Chondrocyte (in vitro differentiated cells): ENCODE results near the gene ACVRL1. TPM values are rescaled to one million over a fixed set of nuclear protein-coding genes. Genes with fewer than 3 reads are reported as not detected.
A peak's percentile ranks its signal among the peaks of the same experiment; 100 is the strongest.

Source experiments
- DNase-seq: peaks from one replicate; pipeline ENCODE4 v3.0.0; 2021; ENCODE audit warnings: mixed read lengths, low spot score
- H3K27ac Mint-ChIP-seq: one replicate; pipeline ENCODE4 v1.8.0; 2021; ENCODE audit warnings: mild to moderate bottlenecking, moderate library complexity, mixed read lengths; ENCODE audit not compliant: unreplicated experiment
- H3K27me3 Mint-ChIP-seq: 2 replicates; pipeline ENCODE4 v1.8.0; 2021; ENCODE audit warnings: low read depth, mixed read lengths
- H3K36me3 Mint-ChIP-seq: 2 replicates; pipeline ENCODE4 v1.8.0; 2021; ENCODE audit warnings: low read depth, mixed read lengths
- H3K4me1 Mint-ChIP-seq: 2 replicates; pipeline ENCODE4 v1.8.0; 2021; ENCODE audit warnings: low read depth, mild to moderate bottlenecking, mixed read lengths
- H3K4me3 Mint-ChIP-seq: one replicate; pipeline ENCODE4 v1.8.0; 2021; ENCODE audit warnings: mild to moderate bottlenecking, moderate library complexity, mixed read lengths; ENCODE audit not compliant: unreplicated experiment
- H3K9me3 Mint-ChIP-seq: 2 replicates; pipeline ENCODE4 v1.8.0; 2021; ENCODE audit warnings: low read depth, mixed read lengths
- total RNA-seq: library from RNA; stranded (reverse); gene quantifications from 3 replicates; pipeline ENCODE4 v1.2.1, GENCODE V29; 2021
- TF ChIP-seq, protein P1 (sequence below): fragments of 200-600 bp; sonication (generic); IDR thresholded peaks from 2 replicates; pipeline ENCODE4 v1.5.0; 2021; ENCODE audit warnings: antibody characterized with exemption, mild to moderate bottlenecking, moderate library complexity

Gene ACVRL1
- total RNA-seq, 1 donor from 2014 or later, result 0.60 TPM

DNA sequence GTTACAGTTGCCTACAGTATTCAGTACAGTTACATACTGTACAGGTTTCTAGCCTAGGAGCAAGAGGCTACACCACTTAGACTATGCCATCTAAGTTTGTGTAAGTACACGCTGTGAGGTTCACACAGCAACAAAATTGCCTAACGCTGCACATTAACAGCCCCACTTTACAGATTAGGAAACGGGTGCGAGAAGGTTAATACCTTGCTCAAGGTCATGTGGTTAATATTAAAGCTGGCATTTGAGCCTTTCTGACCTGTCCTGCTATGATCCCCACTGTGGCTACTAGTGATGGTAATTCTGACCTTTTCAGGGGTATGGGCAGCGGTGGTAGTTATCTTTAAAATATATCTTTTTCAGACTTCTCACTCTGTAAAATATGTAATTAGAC is 65.1 kb downstream of the ACVRL1 start:
- no peak overlapping the region for H3K27ac Mint-ChIP-seq
- peaks cover 15% of the 10 kb centered on the region for H3K36me3 Mint-ChIP-seq
- TF ChIP-seq, protein P1, sequence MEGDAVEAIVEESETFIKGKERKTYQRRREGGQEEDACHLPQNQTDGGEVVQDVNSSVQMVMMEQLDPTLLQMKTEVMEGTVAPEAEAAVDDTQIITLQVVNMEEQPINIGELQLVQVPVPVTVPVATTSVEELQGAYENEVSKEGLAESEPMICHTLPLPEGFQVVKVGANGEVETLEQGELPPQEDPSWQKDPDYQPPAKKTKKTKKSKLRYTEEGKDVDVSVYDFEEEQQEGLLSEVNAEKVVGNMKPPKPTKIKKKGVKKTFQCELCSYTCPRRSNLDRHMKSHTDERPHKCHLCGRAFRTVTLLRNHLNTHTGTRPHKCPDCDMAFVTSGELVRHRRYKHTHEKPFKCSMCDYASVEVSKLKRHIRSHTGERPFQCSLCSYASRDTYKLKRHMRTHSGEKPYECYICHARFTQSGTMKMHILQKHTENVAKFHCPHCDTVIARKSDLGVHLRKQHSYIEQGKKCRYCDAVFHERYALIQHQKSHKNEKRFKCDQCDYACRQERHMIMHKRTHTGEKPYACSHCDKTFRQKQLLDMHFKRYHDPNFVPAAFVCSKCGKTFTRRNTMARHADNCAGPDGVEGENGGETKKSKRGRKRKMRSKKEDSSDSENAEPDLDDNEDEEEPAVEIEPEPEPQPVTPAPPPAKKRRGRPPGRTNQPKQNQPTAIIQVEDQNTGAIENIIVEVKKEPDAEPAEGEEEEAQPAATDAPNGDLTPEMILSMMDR, result no peak
- H3K27me3 Mint-ChIP-seq, result no peaks in the 10 kb centered on the region
- peaks cover 65% of the 10 kb centered on the region for H3K4me1 Mint-ChIP-seq
- no peak for DNase-seq
- no peaks in the 10 kb centered on the region for H3K9me3 Mint-ChIP-seq
- H3K4me3 Mint-ChIP-seq, result no peak overlapping the region

DNA sequence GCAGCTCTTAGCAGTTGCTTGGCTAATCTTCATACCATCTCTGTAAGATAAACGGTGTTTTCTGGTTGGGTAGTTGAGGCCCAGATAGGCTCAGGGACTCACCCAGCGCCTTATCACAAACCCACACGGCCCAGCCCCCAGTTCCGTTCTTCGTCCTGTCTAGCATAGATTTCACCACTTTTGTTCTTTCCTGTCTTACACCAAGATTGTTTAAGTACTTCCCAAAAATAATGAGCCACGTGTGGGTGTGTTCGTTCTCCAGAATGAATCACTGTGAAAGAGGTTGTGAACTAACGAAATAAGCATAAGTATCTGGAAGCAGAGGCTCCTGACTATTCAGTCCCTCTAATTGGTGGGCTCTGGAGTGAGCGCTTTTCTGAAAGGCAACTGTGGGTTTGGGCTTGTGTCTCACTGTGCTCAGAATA is 65.6 kb downstream of the ACVRL1 start:
- Mint-ChIP-seq H3K4me1 (peaks cover 65% of the 10 kb centered on the region), H3K4me3 (no peak overlapping the region), H3K27me3 (no peaks in the 10 kb centered on the region), H3K36me3 (peaks cover 15% of the 10 kb centered on the region), H3K27ac (peak overlapping the region; percentile 5), H3K9me3 (no peaks in the 10 kb centered on the region)
- TF ChIP-seq, protein P1, result no peak
- no peak for DNase-seq

Other genes with a start within 250 kb of the ACVRL1 start
- 0.26 to 0.30 TPM in 2 of 3 replicates, not detected in the other for gene FIGNL2, start 58.8 kb upstream of the ACVRL1 start, total RNA-seq
- gene ANKRD33, start 19.4 kb upstream of the ACVRL1 start, total RNA-seq, result not detected in 3 replicates
- gene ACVR1B, start 44.2 kb downstream of the ACVRL1 start, total RNA-seq, result 9.9 to 10.6 TPM (median 10.0 TPM) in 3 replicates
- 11.1 to 15.7 TPM (median 13.7 TPM) in 3 replicates for gene TAMALIN, start 99.4 kb downstream of the ACVRL1 start, total RNA-seq
- 5.7 to 7.6 TPM (median 7.3 TPM) in 3 replicates for gene NR4A1, start 143.9 kb downstream of the ACVRL1 start, total RNA-seq
- 48.0 to 55.1 TPM (median 50.5 TPM) in 3 replicates for gene ATG101, start 162.5 kb downstream of the ACVRL1 start, total RNA-seq
- gene SMIM41, start 172.2 kb downstream of the ACVRL1 start, total RNA-seq, result not detected in 3 replicates